ENCODE results near the gene MCM3AP. TPM values are rescaled to one million over a fixed set of nuclear protein-coding genes. Genes with fewer than 3 reads are reported as not detected.
A peak's percentile ranks its signal among the peaks of the same experiment; 100 is the strongest.
"Not testable (repeated sequence)": the region's sequence is repeated elsewhere in the genome, so short reads cannot be mapped to it uniquely, and the experiment has no call there.

MCM3AP gene
- total RNA-seq, 1 donor from 2014 or later, result 69.9 TPM

GRCh38 chr21:46250146-46250725, 35.2 kb downstream of the MCM3AP start:
- intact Hi-C loops (cut with DNase I), result loop anchor here (10.0 kb wide), 1 partner anchor 105 kb away; no protein-coding TSS in a partner anchor
- no peak for DNase-seq (ENCODE audit: low spot score)

GRCh38 chr21:46248827-46249226, 36.6 kb downstream of the MCM3AP start:
- DNase-seq (ENCODE audit: low spot score), result no peak
- intact Hi-C loops (cut with DNase I), result no loop called here

- intact Hi-C loops (cut with DNase I), result no loop called here
- DNase-seq (ENCODE audit: low spot score), result no peak
Measured at GRCh38 chr21:46248422-46248782, 37.0 kb downstream of the MCM3AP start.

GRCh38 chr21:46247699-46248421, 37.6 kb downstream of the MCM3AP start:
- intact Hi-C loops (cut with DNase I), result no loop called here
- DNase-seq (ENCODE audit: low spot score), result no peak

GRCh38 chr21:46246345-46246744, 39.1 kb downstream of the MCM3AP start:
- intact Hi-C loops (cut with DNase I), result no loop called here
- DNase-seq (ENCODE audit: low spot score), result no peak

- DNase-seq (ENCODE audit: low spot score), result no peak
- intact Hi-C loops (cut with DNase I), result no loop called here
Measured at GRCh38 chr21:46245213-46245915, 40.0 kb downstream of the MCM3AP start.

- no peak for DNase-seq (ENCODE audit: low spot score)
- intact Hi-C loops (cut with DNase I), result no loop called here
Measured at GRCh38 chr21:46244602-46245001, 40.8 kb downstream of the MCM3AP start.

GRCh38 chr21:46243960-46244361, 41.5 kb downstream of the MCM3AP start:
- intact Hi-C loops (cut with DNase I), result no loop called here
- DNase-seq (ENCODE audit: low spot score), result no peak

- DNase-seq (ENCODE audit: low spot score), result no peak
- intact Hi-C loops (cut with DNase I), result no loop called here
Measured at GRCh38 chr21:46243325-46243724, 42.1 kb downstream of the MCM3AP start.

- DNase-seq (ENCODE audit: low spot score); intact Hi-C loops (cut with DNase I): not testable (repeated sequence)
Measured at GRCh38 chr21:46241577-46241976, 43.8 kb downstream of the MCM3AP start.

- intact Hi-C loops (cut with DNase I), result no loop called here
- DNase-seq (ENCODE audit: low spot score), result no peak
Measured at GRCh38 chr21:46239817-46240325, 45.5 kb downstream of the MCM3AP start.

- intact Hi-C loops (cut with DNase I), result no loop called here
- no peak for DNase-seq (ENCODE audit: low spot score)
Measured at GRCh38 chr21:46237474-46237873, 47.9 kb downstream of the MCM3AP start.

- intact Hi-C loops (cut with DNase I), result no loop called here
Measured at GRCh38 chr21:46234436-46234950, 50.9 kb downstream of the MCM3AP start.

GRCh38 chr21:46229923-46230260, 55.5 kb downstream of the MCM3AP start:
- intact Hi-C loops (cut with DNase I), result loop anchor here (2.0 to 10.0 kb wide), 4 partner anchors 41 to 258 kb away; partner anchors contain the start of genes MCM3AP and YBEY
- no peak for DNase-seq (ENCODE audit: low spot score)

More at GRCh38 chr21:46234436-46234950, 50.9 kb downstream of the MCM3AP start:
- no peak for DNase-seq (ENCODE audit: low spot score)

GRCh38 chr21:46229133-46229922, 56.1 kb downstream of the MCM3AP start:
- intact Hi-C loops (cut with DNase I), result loop anchor here (2.0 to 10.0 kb wide), 4 partner anchors 41 to 257 kb away; partner anchors contain the start of genes MCM3AP and YBEY

GRCh38 chr21:46228345-46229051, 56.9 kb downstream of the MCM3AP start, which contains the start of gene LSS:
LSS (minus strand) TSS chr21:46228774; CDS start chr21:46228745, 29 bp downstream.
- intact Hi-C loops (cut with DNase I), result loop anchor here (2.0 to 10.0 kb wide), 4 partner anchors 40 to 256 kb away; partner anchors contain the start of genes MCM3AP and YBEY

More at GRCh38 chr21:46229133-46229922, 56.1 kb downstream of the MCM3AP start:
- no peak for DNase-seq (ENCODE audit: low spot score)

GRCh38 chr21:46227811-46228344, 57.5 kb downstream of the MCM3AP start:
- intact Hi-C loops (cut with DNase I), result loop anchor here (2.0 to 10.0 kb wide), 4 partner anchors 39 to 256 kb away; partner anchors contain the start of genes MCM3AP and YBEY
- no peak for DNase-seq (ENCODE audit: low spot score)

More at GRCh38 chr21:46228345-46229051, 56.9 kb downstream of the MCM3AP start, which contains the start of gene LSS:
- DNase-seq (ENCODE audit: low spot score), result peak; percentile 98
